Activated naive CD4-positive, alpha-beta T cell treated with anti-CD3 and anti-CD28 coated beads, Interleukin-2, amount 50 U/mL, for 24 hours (primary cell): ENCODE results near the gene C2orf42.
"Not testable (repeated sequence)": the region's sequence is repeated elsewhere in the genome, so short reads cannot be mapped to it uniquely, and the experiment has no call there.

Experiments used
- H3K27ac Mint-ChIP-seq: one replicate; pipeline ENCODE4 v1.8.0; 2021; ENCODE audit warnings: mild to moderate bottlenecking, mixed read lengths
- H3K27me3 Mint-ChIP-seq: one replicate; pipeline ENCODE4 v1.8.0; 2021; ENCODE audit warnings: mixed read lengths
- H3K36me3 Mint-ChIP-seq: one replicate; pipeline ENCODE4 v1.8.0; 2021; ENCODE audit warnings: mixed read lengths
- H3K4me1 Mint-ChIP-seq: one replicate; pipeline ENCODE4 v1.8.0; 2021; ENCODE audit warnings: mixed read lengths
- H3K4me3 Mint-ChIP-seq: one replicate; pipeline ENCODE4 v1.8.0; 2021; ENCODE audit warnings: mild to moderate bottlenecking, mixed read lengths
- H3K9me3 Mint-ChIP-seq: one replicate; pipeline ENCODE4 v1.8.0; 2021; ENCODE audit warnings: mixed read lengths

The C2orf42 gene

GRCh38 chr2:70190418-70191243, at the start of gene C2orf42:
C2orf42 (minus strand) TSS chr2:70191019; CDS start chr2:70181985, 9,034 bp downstream.
- H3K9me3 Mint-ChIP-seq, result no peaks in the 10 kb centered on the region
- H3K27ac Mint-ChIP-seq, result peak within 1 kb of the TSS; percentile 99
- H3K4me1 Mint-ChIP-seq, result peaks cover 24% of the 10 kb centered on the region
- H3K4me3 Mint-ChIP-seq, result peak within 1 kb of the TSS; percentile 95
- H3K27me3 Mint-ChIP-seq, result no peaks in the 10 kb centered on the region
- peaks cover 2% of the 10 kb centered on the region for H3K36me3 Mint-ChIP-seq

GRCh38 chr2:70240599-70240998, 49.8 kb upstream of the C2orf42 start:
- Mint-ChIP-seq H3K27ac (no peak overlapping the region), H3K9me3 (no peaks in the 10 kb centered on the region), H3K4me1 (peaks cover 52% of the 10 kb centered on the region), H3K4me3 (no peak overlapping the region), H3K36me3 (peaks cover 8% of the 10 kb centered on the region), H3K27me3 (no peaks in the 10 kb centered on the region)

GRCh38 chr2:70233926-70234325, 43.1 kb upstream of the C2orf42 start:
- Mint-ChIP-seq H3K27me3 (no peaks in the 10 kb centered on the region), H3K27ac (no peak overlapping the region), H3K36me3 (peaks cover 6% of the 10 kb centered on the region)

GRCh38 chr2:70226781-70227180, 36.0 kb upstream of the C2orf42 start:
- peak overlapping the region; percentile 84 for H3K27ac Mint-ChIP-seq
- H3K4me3 Mint-ChIP-seq, result no peak overlapping the region
- no peaks in the 10 kb centered on the region for H3K9me3 Mint-ChIP-seq
- H3K4me1 Mint-ChIP-seq, result peaks cover 10% of the 10 kb centered on the region
- no peaks in the 10 kb centered on the region for H3K27me3 Mint-ChIP-seq
- H3K36me3 Mint-ChIP-seq, result peaks cover 13% of the 10 kb centered on the region

More at GRCh38 chr2:70233926-70234325, 43.1 kb upstream of the C2orf42 start:
- Mint-ChIP-seq H3K4me1 (peaks cover 3% of the 10 kb centered on the region), H3K9me3 (no peaks in the 10 kb centered on the region), H3K4me3 (no peak overlapping the region)

- not testable (repeated sequence) for H3K27me3 Mint-ChIP-seq, H3K9me3 Mint-ChIP-seq, H3K27ac Mint-ChIP-seq, H3K4me3 Mint-ChIP-seq
- peaks cover 23% of the 10 kb centered on the region for H3K36me3 Mint-ChIP-seq
- H3K4me1 Mint-ChIP-seq, result peaks cover 19% of the 10 kb centered on the region
These were observed 32.5 kb upstream of the C2orf42 start for GRCh38 chr2:70223305-70223704.

- Mint-ChIP-seq H3K4me1 (peaks cover 29% of the 10 kb centered on the region), H3K27ac (peak overlapping the region; percentile 57), H3K27me3 (no peaks in the 10 kb centered on the region), H3K36me3 (peaks cover 21% of the 10 kb centered on the region), H3K4me3 (no peak overlapping the region), H3K9me3 (no peaks in the 10 kb centered on the region)
These were observed 24.2 kb upstream of the C2orf42 start for GRCh38 chr2:70214953-70215549.

GRCh38 chr2:70214365-70214764, 23.5 kb upstream of the C2orf42 start:
- Mint-ChIP-seq H3K4me1 (peaks cover 36% of the 10 kb centered on the region), H3K36me3 (peaks cover 21% of the 10 kb centered on the region), H3K4me3 (no peak overlapping the region), H3K27me3 (no peaks in the 10 kb centered on the region), H3K27ac (peak overlapping the region; percentile 41), H3K9me3 (no peaks in the 10 kb centered on the region)

GRCh38 chr2:70212298-70212932, 21.6 kb upstream of the C2orf42 start:
- Mint-ChIP-seq H3K36me3 (peaks cover 13% of the 10 kb centered on the region), H3K4me3 (no peak overlapping the region), H3K9me3 (no peaks in the 10 kb centered on the region), H3K27ac (peak overlapping the region; percentile 60), H3K4me1 (peaks cover 31% of the 10 kb centered on the region), H3K27me3 (no peaks in the 10 kb centered on the region)

- Mint-ChIP-seq H3K4me1 (peaks cover 31% of the 10 kb centered on the region), H3K27me3 (no peaks in the 10 kb centered on the region), H3K36me3 (peaks cover 11% of the 10 kb centered on the region), H3K27ac (no peak overlapping the region), H3K4me3 (no peak overlapping the region), H3K9me3 (no peaks in the 10 kb centered on the region)
These were observed 20.8 kb upstream of the C2orf42 start for GRCh38 chr2:70211595-70211994.

- H3K9me3 Mint-ChIP-seq, result no peaks in the 10 kb centered on the region
- H3K4me3 Mint-ChIP-seq, result no peak overlapping the region
- no peaks in the 10 kb centered on the region for H3K27me3 Mint-ChIP-seq
- no peak overlapping the region for H3K27ac Mint-ChIP-seq
- no peaks in the 10 kb centered on the region for H3K36me3 Mint-ChIP-seq
- H3K4me1 Mint-ChIP-seq, result peaks cover 1% of the 10 kb centered on the region
These were observed 13.6 kb upstream of the C2orf42 start for GRCh38 chr2:70204452-70204851.

- Mint-ChIP-seq H3K27me3 (no peaks in the 10 kb centered on the region), H3K27ac (no peak overlapping the region), H3K36me3 (no peaks in the 10 kb centered on the region), H3K4me3 (no peak overlapping the region), H3K9me3 (no peaks in the 10 kb centered on the region), H3K4me1 (no peaks in the 10 kb centered on the region)
These were observed 12.3 kb upstream of the C2orf42 start for GRCh38 chr2:70203086-70203485.

- H3K4me1 Mint-ChIP-seq, result no peaks in the 10 kb centered on the region
- peak overlapping the region; percentile 46 for H3K27ac Mint-ChIP-seq
- no peaks in the 10 kb centered on the region for H3K27me3 Mint-ChIP-seq
- H3K9me3 Mint-ChIP-seq, result no peaks in the 10 kb centered on the region
- H3K4me3 Mint-ChIP-seq, result no peak overlapping the region
- no peaks in the 10 kb centered on the region for H3K36me3 Mint-ChIP-seq
These were observed 11.5 kb upstream of the C2orf42 start for GRCh38 chr2:70202236-70202806.

- H3K9me3 Mint-ChIP-seq, result no peaks in the 10 kb centered on the region
- H3K27ac Mint-ChIP-seq, result peak overlapping the region; percentile 46
- H3K27me3 Mint-ChIP-seq, result no peaks in the 10 kb centered on the region
- no peak overlapping the region for H3K4me3 Mint-ChIP-seq
- H3K4me1 Mint-ChIP-seq, result no peaks in the 10 kb centered on the region
- H3K36me3 Mint-ChIP-seq, result no peaks in the 10 kb centered on the region
These were observed 11.0 kb upstream of the C2orf42 start for GRCh38 chr2:70201831-70202230.

- H3K36me3 Mint-ChIP-seq, result no peaks in the 10 kb centered on the region
- no peaks in the 10 kb centered on the region for H3K9me3 Mint-ChIP-seq
- no peak overlapping the region for H3K27ac Mint-ChIP-seq
These were observed 10.5 kb upstream of the C2orf42 start for GRCh38 chr2:70201225-70201768.

GRCh38 chr2:70199320-70199864, 8.6 kb upstream of the C2orf42 start:
- H3K27me3 Mint-ChIP-seq, result no peaks in the 10 kb centered on the region
- no peaks in the 10 kb centered on the region for H3K4me1 Mint-ChIP-seq
- H3K36me3 Mint-ChIP-seq, result no peaks in the 10 kb centered on the region
- no peak overlapping the region for H3K4me3 Mint-ChIP-seq
- H3K9me3 Mint-ChIP-seq, result no peaks in the 10 kb centered on the region
- no peak overlapping the region for H3K27ac Mint-ChIP-seq

More at GRCh38 chr2:70201225-70201768, 10.5 kb upstream of the C2orf42 start:
- H3K27me3 Mint-ChIP-seq, result no peaks in the 10 kb centered on the region
- H3K4me3 Mint-ChIP-seq, result no peak overlapping the region
- no peaks in the 10 kb centered on the region for H3K4me1 Mint-ChIP-seq
